Measurements from ENCODE around the gene DRICH1.

DNA sequence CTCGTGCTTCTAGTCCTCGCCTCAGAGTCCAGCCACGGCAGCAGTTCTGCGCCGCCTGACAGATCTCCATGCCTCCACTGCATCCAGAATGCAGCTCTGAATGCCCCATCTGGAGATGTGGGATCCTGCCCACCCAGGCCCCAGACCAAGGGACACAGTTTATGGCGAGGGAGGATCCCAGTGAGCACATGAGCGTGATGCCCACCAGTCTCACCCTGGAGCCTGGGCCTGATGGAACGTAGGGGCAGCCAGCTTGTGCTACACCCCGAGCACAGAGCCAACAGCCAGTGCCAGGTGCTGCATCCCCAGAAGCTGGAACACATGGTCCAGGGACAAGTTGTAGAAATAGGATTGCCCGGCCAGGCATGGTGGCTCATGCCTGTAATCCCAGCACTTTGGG is 62.4 kb downstream of the DRICH1 start:
- TF ChIP-seq CTCF (IDR thresholded peaks at IDR 0.05) = no peak
- TF ChIP-seq POLR2A (IDR thresholded peaks at IDR 0.05; ENCODE audit: low read depth) = no peak
- TF ChIP-seq POLR2AphosphoS5 (IDR thresholded peaks at IDR 0.05) = no peak
